GM10266 (cell line): ENCODE measurements around the gene PRIM2.
A peak's percentile ranks its signal among the peaks of the same experiment; 100 is the strongest.
"Not testable (repeated sequence)": the region's sequence is repeated elsewhere in the genome, so short reads cannot be mapped to it uniquely, and the experiment has no call there.

ENCODE experiments used
- DNase-seq: peaks from one replicate; pipeline ENCODE4 v3.0.0; 2012; ENCODE audit errors: extremely low spot score
- CTCF ChIP-seq: IDR thresholded peaks from 2 replicates; pipeline ENCODE4 v1.5.1; 2012; ENCODE audit warnings: mild to moderate bottlenecking, low read depth; ENCODE audit not compliant: control insufficient read depth, insufficient read depth; ENCODE audit errors: missing control alignments

The PRIM2 gene

GRCh38 chr6:57310817-57311157, 6.6 kb upstream of the PRIM2 start:
- DNase-seq: no peak
- no peak for TF ChIP-seq CTCF

GRCh38 chr6:57311300-57312003, 6.0 kb upstream of the PRIM2 start:
- DNase-seq: not testable (repeated sequence)

GRCh38 chr6:57312004-57312345, 5.5 kb upstream of the PRIM2 start:
- no peak for TF ChIP-seq CTCF
- no peak for DNase-seq

- TF ChIP-seq CTCF: no peak
- DNase-seq: no peak
These were observed 4.4 kb upstream of the PRIM2 start for GRCh38 chr6:57313009-57313408.

GRCh38 chr6:57313711-57314471, 3.5 kb upstream of the PRIM2 start:
- no peak for DNase-seq

GRCh38 chr6:57315111-57315510, 2.3 kb upstream of the PRIM2 start:
- no peak for TF ChIP-seq CTCF
- DNase-seq: no peak

More at GRCh38 chr6:57313711-57314471, 3.5 kb upstream of the PRIM2 start:
- TF ChIP-seq CTCF: no peak

- no peak for TF ChIP-seq CTCF
These were observed 1.6 kb upstream of the PRIM2 start for GRCh38 chr6:57315851-57316250.

GRCh38 chr6:57316581-57317059, 810 bp upstream of the PRIM2 start:
- DNase-seq: peak; percentile 88
- TF ChIP-seq CTCF: peak; percentile 90

More at GRCh38 chr6:57315851-57316250, 1.6 kb upstream of the PRIM2 start:
- DNase-seq: no peak
